WTC11 (cell line): Measurements from ENCODE around the gene ASNSD1. TPM values are rescaled to one million over a fixed set of nuclear protein-coding genes. Genes with fewer than 3 reads are reported as not detected.

Source experiments
- ATAC-seq: fragments of 200-7000 bp; cut with Tn5 transposase; 2 replicates; pipeline ENCODE4 v1.10.0; 2021; ENCODE audit warnings: mild to moderate bottlenecking, moderate library complexity
- CTCF ChIA-PET: fragments of 300-600 bp; sonication (Branson Sonifier 250); formaldehyde crosslinking; loops from one replicate; lab custom pipeline; 2021; ENCODE audit warnings: antibody characterized with exemption; lab: Charles Lee
- POLR2A ChIA-PET: fragments of 350-600 bp; sonication (Branson Sonifier 250); formaldehyde crosslinking; loops from one replicate; lab custom pipeline; 2021; ENCODE audit warnings: antibody characterized with exemption; lab: Charles Lee
- DNase-seq: peaks from one replicate; pipeline ENCODE4 v3.0.0; 2021; ENCODE audit warnings: low spot score
- H3K27ac Mint-ChIP-seq: 2 replicates; pipeline ENCODE4 v1.8.0; 2021; ENCODE audit warnings: mixed read lengths
- H3K27me3 Mint-ChIP-seq: 2 replicates; pipeline ENCODE4 v1.8.0; 2021; ENCODE audit warnings: low read depth, mild to moderate bottlenecking, moderate library complexity, mixed read lengths
- H3K36me3 Mint-ChIP-seq: 2 replicates; pipeline ENCODE4 v1.8.0; 2021; ENCODE audit warnings: mixed read lengths
- H3K4me1 Mint-ChIP-seq: 2 replicates; pipeline ENCODE4 v1.8.0; 2022; ENCODE audit warnings: mixed read lengths
- H3K4me3 Mint-ChIP-seq: 2 replicates; pipeline ENCODE4 v1.8.0; 2021; ENCODE audit warnings: mild to moderate bottlenecking, moderate library complexity, mixed read lengths
- H3K9me3 Mint-ChIP-seq: 2 replicates; pipeline ENCODE4 v1.8.0; 2021; ENCODE audit warnings: mixed read lengths
- AFF4 ChIP-seq: sonication (generic); formaldehyde crosslinking; IDR thresholded peaks from 2 replicates; pipeline ENCODE4 v1.8.1; 2023; ENCODE audit warnings: mild to moderate bottlenecking, missing genetic modification reagents, borderline replicate concordance
- ESRRA ChIP-seq: sonication (generic); formaldehyde crosslinking; IDR thresholded peaks from 2 replicates; pipeline ENCODE4 v1.8.1; 2022; ENCODE audit warnings: mild to moderate bottlenecking, missing genetic modification reagents, borderline replicate concordance
- FOXJ3 ChIP-seq: sonication (generic); formaldehyde crosslinking; IDR thresholded peaks from 2 replicates; pipeline ENCODE4 v1.9.0; 2021; ENCODE audit warnings: missing genetic modification reagents, mild to moderate bottlenecking, borderline replicate concordance
- NFATC4 ChIP-seq: fragments of 250-450 bp; sonication (Bioruptor Pico); IDR thresholded peaks from 2 replicates; pipeline ENCODE4 v1.9.0; 2021; ENCODE audit warnings: mild to moderate bottlenecking
- NFYB ChIP-seq: sonication (generic); formaldehyde crosslinking; conservative IDR thresholded peaks from 2 replicates; pipeline ENCODE4 v1.8.0; 2022; ENCODE audit warnings: low read depth, missing genetic modification reagents
- PRDM15 ChIP-seq: sonication (generic); formaldehyde crosslinking; IDR thresholded peaks from 2 replicates; pipeline ENCODE4 v1.8.0; 2022; ENCODE audit warnings: missing genetic modification reagents
- RORB ChIP-seq: fragments of 250-450 bp; sonication (Bioruptor Pico); IDR thresholded peaks from 2 replicates; pipeline ENCODE4 v1.9.0; 2021; ENCODE audit warnings: mild to moderate bottlenecking
- SOX15 ChIP-seq: fragments of 250-450 bp; sonication (Bioruptor Pico); IDR thresholded peaks from 2 replicates; pipeline ENCODE4 v1.9.0; 2021; ENCODE audit warnings: mild to moderate bottlenecking
- TEAD1 ChIP-seq: sonication (generic); formaldehyde crosslinking; IDR thresholded peaks from 2 replicates; pipeline ENCODE4 v1.8.0; 2022; ENCODE audit warnings: mild to moderate bottlenecking, missing genetic modification reagents
- ZNF121 ChIP-seq: sonication (generic); formaldehyde crosslinking; IDR thresholded peaks from 2 replicates; pipeline ENCODE4 v1.8.0; 2023; ENCODE audit warnings: missing genetic modification reagents
- ZNF232 ChIP-seq: sonication (generic); formaldehyde crosslinking; IDR thresholded peaks from 2 replicates; pipeline ENCODE4 v1.8.0; 2022; ENCODE audit warnings: mild to moderate bottlenecking, missing genetic modification reagents
- ZNF263 ChIP-seq: sonication (generic); formaldehyde crosslinking; IDR thresholded peaks from 2 replicates; pipeline ENCODE4 v1.8.1; 2022; ENCODE audit warnings: low read depth, mild to moderate bottlenecking, moderate library complexity, missing genetic modification reagents
- ZNF281 ChIP-seq: sonication (generic); formaldehyde crosslinking; IDR thresholded peaks from 2 replicates; pipeline ENCODE4 v1.8.0; 2023; ENCODE audit warnings: mild to moderate bottlenecking, missing genetic modification reagents
- ZNF423 ChIP-seq: fragments of 250-450 bp; sonication (Bioruptor Pico); IDR thresholded peaks from 2 replicates; pipeline ENCODE4 v2.1.2; 2022; ENCODE audit warnings: mild to moderate bottlenecking, moderate library complexity
- ZNF671 ChIP-seq: fragments of 250-450 bp; sonication (Bioruptor Pico); IDR thresholded peaks from 2 replicates; pipeline ENCODE4 v1.8.0; 2021; ENCODE audit warnings: mild to moderate bottlenecking
- total RNA-seq: library from RNA; stranded (reverse); gene quantifications from 3 replicates; pipeline ENCODE4 v1.2.3, GENCODE V29; 2021
- TF ChIP-seq, protein P1 (sequence below): sonication (generic); formaldehyde crosslinking; IDR thresholded peaks from 2 replicates; pipeline ENCODE4 v1.8.1; 2022; ENCODE audit warnings: missing genetic modification reagents, borderline replicate concordance
- TF ChIP-seq, protein P2 (sequence below): sonication (generic); formaldehyde crosslinking; IDR thresholded peaks from 2 replicates; pipeline ENCODE4 v1.8.1; 2023; ENCODE audit warnings: mild to moderate bottlenecking, missing genetic modification reagents, moderate library complexity
- TF ChIP-seq, protein P3 (sequence below): sonication (generic); formaldehyde crosslinking; IDR thresholded peaks from 2 replicates; pipeline ENCODE4 v1.8.1; 2022; ENCODE audit warnings: low read depth, mild to moderate bottlenecking, moderate library complexity, missing genetic modification reagents, borderline replicate concordance

ASNSD1 gene
- total RNA-seq, 1 experiment from 2014 or later: 30.5 TPM

GRCh38 chr2:189639007-189639609 lies 22.2 kb upstream of the ASNSD1 start:
- DNase-seq (no peak), ATAC-seq (no peak)
- Mint-ChIP-seq H3K4me1 (peaks cover 13% of the 10 kb centered on the region), H3K4me3 (no peak overlapping the region), H3K27ac (no peak overlapping the region), H3K36me3 (no peaks in the 10 kb centered on the region), H3K27me3 (peaks cover 3% of the 10 kb centered on the region; the same call in 1 of the 2 replicates), H3K9me3 (no peaks in the 10 kb centered on the region)
- TF ChIP-seq RORB (CRISPR knock-in tag) (no peak), PRDM15 (no peak), ZNF281 (CRISPR knock-in tag) (no peak), ZNF423 (CRISPR knock-in tag) (no peak), NFYB (CRISPR knock-in tag) (no peak), ESRRA (CRISPR knock-in tag) (no peak), NFATC4 (CRISPR knock-in tag) (no peak), AFF4 (CRISPR knock-in tag) (no peak)
- TF ChIP-seq, protein P1, sequence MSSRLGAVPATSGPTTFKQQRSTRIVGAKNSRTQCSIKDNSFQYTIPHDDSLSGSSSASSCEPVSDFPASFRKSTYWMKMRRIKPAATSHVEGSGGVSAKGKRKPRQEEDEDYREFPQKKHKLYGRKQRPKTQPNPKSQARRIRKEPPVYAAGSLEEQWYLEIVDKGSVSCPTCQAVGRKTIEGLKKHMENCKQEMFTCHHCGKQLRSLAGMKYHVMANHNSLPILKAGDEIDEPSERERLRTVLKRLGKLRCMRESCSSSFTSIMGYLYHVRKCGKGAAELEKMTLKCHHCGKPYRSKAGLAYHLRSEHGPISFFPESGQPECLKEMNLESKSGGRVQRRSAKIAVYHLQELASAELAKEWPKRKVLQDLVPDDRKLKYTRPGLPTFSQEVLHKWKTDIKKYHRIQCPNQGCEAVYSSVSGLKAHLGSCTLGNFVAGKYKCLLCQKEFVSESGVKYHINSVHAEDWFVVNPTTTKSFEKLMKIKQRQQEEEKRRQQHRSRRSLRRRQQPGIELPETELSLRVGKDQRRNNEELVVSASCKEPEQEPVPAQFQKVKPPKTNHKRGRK (CRISPR knock-in tag): no peak
- ChIA-PET POLR2A (no interaction called here), CTCF (no interaction called here)

DNA sequence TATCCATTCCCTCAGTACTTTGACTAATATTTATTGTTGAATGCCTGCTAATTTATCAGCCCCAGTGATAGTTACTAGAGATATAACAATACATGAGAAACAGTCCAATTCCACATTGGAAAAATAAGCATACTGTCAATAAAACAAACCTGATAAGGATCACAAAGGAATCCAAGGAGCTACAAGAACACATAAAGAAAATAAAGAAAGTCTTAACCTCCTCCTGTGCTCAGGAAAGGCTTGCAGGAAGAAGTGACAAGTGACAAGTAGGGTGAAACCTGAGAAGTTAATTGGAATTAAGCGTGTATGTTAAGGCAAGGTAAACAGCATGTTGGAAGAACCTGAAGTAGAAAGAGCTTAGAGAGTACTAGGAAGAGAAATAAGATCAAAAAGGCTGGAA lies 20.3 kb upstream of the ASNSD1 start:
- ChIA-PET CTCF (no interaction called here), POLR2A (no interaction called here)
- H3K4me1 Mint-ChIP-seq: peaks cover 13% of the 10 kb centered on the region
- no peak for DNase-seq
- peak overlapping the region; percentile 33; the same call in 1 of the 2 replicates for H3K27ac Mint-ChIP-seq
- H3K27me3 Mint-ChIP-seq: no peaks in the 10 kb centered on the region
- peak; percentile 84 for ATAC-seq
- no peaks in the 10 kb centered on the region for H3K9me3 Mint-ChIP-seq
- H3K36me3 Mint-ChIP-seq: no peaks in the 10 kb centered on the region
- no peak overlapping the region for H3K4me3 Mint-ChIP-seq
- TF ChIP-seq ZNF263 (CRISPR knock-in tag) (no peak), SOX15 (CRISPR knock-in tag) (no peak), FOXJ3 (CRISPR knock-in tag) (no peak), TEAD1 (no peak), ZNF671 (CRISPR knock-in tag) (no peak), ZNF121 (no peak), ZNF232 (CRISPR knock-in tag) (no peak), ZNF281 (CRISPR knock-in tag) (no peak)
- TF ChIP-seq, protein P2, sequence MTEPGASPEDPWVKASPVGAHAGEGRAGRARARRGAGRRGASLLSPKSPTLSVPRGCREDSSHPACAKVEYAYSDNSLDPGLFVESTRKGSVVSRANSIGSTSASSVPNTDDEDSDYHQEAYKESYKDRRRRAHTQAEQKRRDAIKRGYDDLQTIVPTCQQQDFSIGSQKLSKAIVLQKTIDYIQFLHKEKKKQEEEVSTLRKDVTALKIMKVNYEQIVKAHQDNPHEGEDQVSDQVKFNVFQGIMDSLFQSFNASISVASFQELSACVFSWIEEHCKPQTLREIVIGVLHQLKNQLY (CRISPR knock-in tag): no peak
- TF ChIP-seq, protein P3, sequence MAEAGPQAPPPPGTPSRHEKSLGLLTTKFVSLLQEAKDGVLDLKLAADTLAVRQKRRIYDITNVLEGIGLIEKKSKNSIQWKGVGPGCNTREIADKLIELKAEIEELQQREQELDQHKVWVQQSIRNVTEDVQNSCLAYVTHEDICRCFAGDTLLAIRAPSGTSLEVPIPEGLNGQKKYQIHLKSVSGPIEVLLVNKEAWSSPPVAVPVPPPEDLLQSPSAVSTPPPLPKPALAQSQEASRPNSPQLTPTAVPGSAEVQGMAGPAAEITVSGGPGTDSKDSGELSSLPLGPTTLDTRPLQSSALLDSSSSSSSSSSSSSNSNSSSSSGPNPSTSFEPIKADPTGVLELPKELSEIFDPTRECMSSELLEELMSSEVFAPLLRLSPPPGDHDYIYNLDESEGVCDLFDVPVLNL (CRISPR knock-in tag): no peak
